Stimulated activated CD4-positive, alpha-beta T cell treated with anti-CD3 and anti-CD28 coated beads, Interleukin-4, amount 100 ng/mL, for 1 hour (primary cell): ENCODE results near the gene CACNA1B.

Source experiments
- DNase-seq: peaks from one replicate; pipeline ENCODE4 v3.0.0-alpha.2; 2020

CACNA1B gene

DNA sequence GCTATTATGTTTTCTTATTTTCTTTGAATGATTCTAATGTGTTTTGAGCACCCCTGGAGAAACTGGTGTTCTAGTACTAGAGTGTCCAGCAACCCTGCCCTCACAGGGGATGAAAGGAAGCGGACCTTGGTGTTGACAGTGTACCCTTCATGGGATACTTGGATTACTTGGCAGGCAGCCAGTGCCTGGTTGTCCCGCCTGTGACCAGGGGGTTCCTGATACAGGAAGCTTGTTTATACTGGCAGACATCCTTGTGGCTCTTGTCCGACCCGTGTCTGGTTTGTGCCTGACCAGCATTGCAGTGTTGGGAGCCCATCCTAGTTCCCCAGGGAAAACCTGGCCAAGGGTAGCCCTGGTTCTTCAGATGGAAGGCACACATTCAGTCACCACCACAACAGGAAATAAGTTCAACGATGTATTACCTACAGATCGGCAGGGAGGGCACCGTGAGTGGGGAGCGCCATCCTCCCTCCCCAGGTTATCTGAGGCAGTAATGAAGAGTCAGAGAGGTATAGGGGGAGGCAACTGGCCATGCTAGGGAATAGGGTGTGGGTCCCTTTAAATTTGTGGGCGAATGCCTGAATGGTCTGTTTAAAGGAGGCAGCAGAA is 47.3 kb downstream of the CACNA1B start:
- no peak for DNase-seq

GRCh38 chr9:137943655-137944054 is 66.1 kb downstream of the CACNA1B start:
- no peak for DNase-seq

DNA sequence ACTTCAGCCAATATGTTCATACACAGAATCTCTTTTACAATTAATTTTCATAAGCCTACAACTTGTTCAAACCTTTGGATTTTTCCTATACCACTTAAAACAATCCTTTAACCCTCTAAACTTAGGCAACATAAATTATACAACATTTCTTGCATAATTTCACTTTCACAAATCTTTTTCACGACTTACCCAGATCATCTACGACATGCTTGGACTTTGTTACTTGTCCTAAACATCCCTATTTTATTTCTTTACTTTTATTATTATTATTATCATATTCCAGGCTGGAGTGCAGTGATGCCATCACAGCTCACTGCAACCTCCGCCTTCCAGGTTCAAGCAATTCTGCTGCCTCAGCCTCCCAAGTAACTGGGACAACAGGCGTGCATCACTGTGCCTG is 68.0 kb downstream of the CACNA1B start:
- no peak for DNase-seq

DNA sequence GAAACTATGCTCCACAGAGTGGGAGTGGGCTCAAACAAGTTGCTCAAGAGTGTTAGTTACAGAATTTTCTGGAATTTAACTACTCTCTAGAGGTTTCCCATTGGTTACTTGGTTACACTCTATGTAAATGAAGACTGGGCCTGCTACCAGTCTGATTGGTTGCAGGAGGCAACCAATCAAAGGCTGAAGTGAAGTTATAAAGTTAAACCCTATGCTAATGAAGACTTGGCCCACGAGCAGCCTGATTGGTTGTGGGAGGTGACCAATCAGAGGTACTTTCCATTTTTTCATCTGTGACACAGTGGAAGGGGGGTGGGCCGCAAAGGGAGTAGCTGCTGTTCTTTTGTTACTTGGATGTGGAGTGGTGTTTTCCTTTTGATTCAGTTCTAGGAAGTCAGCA is 69.4 kb downstream of the CACNA1B start:
- no peak for DNase-seq

GRCh38 chr9:137948642-137949041 is 71.1 kb downstream of the CACNA1B start:
- DNase-seq, result no peak

DNA sequence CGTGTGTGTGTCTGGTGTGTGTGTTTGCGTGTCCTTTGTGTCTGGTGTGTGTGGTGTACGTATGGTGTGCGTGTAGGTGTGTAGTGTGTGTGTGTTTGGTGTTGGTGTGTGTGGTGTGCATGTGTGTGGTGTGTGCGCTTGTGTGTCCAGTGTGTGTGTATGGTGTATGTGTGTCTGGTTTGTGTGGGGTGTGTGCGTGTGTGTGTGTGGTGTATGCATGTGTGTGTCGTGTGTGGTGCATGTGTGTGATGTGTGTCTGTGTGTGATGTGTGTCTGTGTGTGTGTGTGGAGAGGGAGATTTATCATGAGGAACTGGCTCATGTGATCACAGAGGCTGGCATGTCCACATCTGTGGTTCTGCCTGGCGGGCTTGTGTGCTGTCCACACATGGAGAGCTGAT is 71.7 kb downstream of the CACNA1B start:
- DNase-seq, result no peak

DNA sequence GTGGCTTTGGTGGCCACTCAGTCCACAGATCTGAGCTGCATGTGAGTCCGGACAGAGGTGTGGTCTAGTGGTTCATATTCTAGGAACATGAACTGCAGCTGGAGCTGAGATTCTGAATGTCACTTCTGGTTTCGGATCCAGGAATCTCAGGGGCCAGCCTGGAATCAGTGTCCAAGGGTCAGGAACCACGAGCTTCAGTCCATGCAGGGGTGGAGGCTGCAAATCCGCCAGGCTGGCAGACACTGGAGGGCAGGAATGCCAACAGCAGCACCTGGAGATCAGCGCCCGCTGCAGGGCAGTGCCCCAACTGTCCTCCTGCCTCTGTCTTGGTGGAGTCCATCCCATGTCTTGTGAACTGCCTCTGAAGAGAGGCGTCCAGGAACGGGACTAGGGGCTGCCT is 73.5 kb downstream of the CACNA1B start:
- DNase-seq, result no peak

GRCh38 chr9:137951597-137952490 is 74.3 kb downstream of the CACNA1B start:
- no peak for DNase-seq

GRCh38 chr9:137952976-137953666 is 75.5 kb downstream of the CACNA1B start:
- DNase-seq, result no peak

- no peak for DNase-seq
Measured at GRCh38 chr9:137953683-137954438, 76.3 kb downstream of the CACNA1B start.

- no peak for DNase-seq
Measured at GRCh38 chr9:137955224-137955570, 77.6 kb downstream of the CACNA1B start.

DNA sequence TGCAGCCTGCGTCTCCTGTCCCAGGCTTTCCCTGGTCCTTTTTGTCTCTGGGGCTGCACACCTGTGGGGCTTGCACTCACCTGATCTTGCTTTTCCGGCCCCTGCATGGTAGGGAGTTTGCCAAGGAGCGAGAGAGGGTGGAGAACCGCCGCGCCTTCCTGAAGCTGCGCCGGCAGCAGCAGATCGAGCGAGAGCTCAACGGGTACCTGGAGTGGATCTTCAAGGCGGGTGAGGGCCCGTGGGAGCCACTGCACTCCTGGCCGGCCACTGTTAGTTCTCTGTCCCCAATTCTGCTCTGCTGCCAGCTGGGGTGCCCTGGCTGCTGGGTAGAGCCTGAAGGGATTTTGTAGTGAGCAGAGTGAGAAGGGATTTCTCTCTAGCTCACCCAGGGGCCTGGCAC is 78.0 kb downstream of the CACNA1B start:
- DNase-seq, result no peak

- DNase-seq, result no peak
Measured at GRCh38 chr9:137956039-137956438, 78.5 kb downstream of the CACNA1B start.

GRCh38 chr9:137956688-137957385 is 79.3 kb downstream of the CACNA1B start:
- no peak for DNase-seq

DNA sequence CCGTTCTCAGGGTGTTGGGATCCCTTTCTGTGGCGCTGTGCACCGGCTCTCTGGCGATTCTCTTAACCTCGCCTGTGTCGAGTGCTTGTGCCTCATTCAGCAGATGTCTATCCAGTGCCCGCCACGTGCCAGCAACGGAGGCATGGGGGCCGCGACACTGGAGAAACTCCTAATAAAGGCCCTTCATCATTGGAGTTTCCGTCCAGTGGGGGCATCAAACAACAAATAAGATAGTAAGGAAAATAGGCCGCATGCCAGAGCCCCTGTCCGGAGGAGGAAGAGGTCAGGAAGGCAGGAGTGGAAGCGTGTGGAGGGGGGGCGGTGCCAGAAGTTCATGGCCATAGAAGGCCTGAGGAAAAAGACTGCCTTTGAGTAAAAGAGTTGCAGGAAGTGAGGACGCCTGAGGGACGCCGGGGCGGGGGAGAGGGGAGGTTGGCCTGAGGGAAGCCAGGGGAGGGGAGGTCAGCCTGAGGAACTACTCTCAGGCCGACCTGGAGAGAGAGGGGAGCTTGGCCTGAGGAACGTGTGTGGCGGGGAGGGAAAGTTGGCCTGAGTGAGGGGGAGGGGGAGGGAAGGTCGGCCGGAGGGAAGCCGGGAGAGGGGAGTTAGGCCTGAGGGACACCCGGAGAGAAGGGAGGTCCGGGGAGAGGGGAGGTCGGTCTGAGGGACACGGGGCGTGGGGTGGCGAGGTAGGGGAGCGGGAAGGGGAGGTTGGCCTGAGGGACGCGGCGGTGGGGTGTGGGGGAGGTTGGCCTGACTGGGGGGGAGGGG is 82.2 kb downstream of the CACNA1B start:
- DNase-seq, result no peak

GRCh38 chr9:137960496-137960895 is 82.9 kb downstream of the CACNA1B start:
- no peak for DNase-seq

- DNase-seq, result no peak
Measured at GRCh38 chr9:137963525-137963924, 85.9 kb downstream of the CACNA1B start.

DNA sequence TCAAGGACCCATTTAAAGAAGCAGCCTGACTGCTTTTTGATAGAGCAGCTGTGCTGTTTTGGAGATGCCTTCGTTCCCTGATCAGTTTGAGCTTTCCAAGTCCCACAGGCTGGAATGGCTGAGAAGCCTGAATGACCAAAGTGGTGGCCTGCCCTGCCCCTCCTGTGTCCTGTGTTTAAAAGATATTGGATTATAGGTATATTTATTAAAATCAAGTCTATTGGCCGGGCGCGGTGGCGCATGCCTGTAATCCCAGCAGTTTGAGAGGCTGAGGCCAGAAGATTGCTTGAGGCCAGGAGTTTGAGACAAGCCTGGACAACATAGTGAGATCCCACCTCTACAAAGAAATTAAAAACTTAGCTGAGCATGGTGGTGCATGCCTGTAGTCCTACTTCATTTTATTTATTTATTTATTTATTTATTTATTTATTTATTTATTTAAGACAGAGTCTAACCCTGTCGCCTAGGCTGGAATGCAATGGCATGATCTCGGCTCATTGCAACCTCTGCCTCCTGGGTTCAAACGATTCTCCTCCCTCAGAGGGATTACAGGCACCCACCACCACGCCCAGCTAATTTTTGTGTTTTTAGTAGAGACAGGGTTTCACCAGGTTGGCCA is 87.7 kb downstream of the CACNA1B start:
- DNase-seq, result no peak

DNA sequence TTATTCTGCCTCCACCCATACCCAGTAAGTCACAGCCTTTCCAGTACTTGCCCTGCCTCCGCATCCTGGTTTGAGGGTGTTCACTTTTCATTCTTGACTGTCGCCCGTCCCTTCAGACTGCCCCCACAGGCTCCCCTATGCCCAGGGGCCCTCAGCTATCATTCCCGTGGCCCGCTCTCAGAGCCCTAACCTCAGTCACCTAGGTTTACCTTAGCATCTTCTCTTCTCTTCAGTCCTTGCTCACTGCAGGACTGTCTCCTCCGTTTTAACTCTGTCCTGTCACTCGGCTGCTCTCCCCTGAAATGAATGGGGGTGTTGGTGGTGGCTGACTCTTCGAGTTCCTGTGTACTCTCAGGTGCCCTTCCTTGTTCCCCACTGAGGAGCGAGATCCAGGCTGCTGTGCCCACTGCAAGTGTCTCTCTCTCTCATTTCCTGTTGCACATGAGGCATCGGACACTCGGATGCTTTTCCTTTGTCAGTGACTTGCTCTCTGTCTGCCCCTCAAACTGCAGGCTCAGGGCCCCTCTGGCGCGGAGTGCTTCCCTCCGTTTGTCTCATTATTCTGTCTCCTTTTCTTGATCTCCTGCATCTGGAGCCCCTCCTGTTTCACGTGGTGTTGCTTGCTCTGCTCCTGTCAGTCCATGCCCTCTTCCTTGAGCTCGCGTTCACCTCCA is 89.8 kb downstream of the CACNA1B start:
- no peak for DNase-seq

GRCh38 chr9:137968235-137968634 is 90.7 kb downstream of the CACNA1B start:
- no peak for DNase-seq

DNA sequence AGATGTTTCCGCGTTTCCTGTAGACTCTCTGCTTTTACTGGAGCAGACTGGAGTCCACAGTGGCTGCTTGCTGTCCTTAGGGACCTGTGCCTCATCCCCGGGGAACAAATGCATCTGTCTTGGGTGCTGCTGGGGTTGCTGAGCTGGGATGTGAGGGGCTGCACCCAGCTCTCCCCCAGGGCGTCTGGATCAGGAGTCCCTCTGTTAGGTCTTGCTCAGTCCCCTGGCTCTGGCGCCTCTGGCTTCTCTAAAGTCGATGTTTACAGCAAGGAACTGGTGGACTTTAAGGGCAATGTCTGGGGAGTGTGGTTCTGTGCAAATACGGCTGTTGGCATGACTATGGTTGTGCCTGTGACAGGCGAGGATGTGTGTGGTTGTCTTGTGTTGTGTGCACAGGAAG is 91.4 kb downstream of the CACNA1B start:
- no peak for DNase-seq
